HCT116 (cell line): Measurements from ENCODE around the gene SMIM20. TPM values are rescaled to one million over a fixed set of nuclear protein-coding genes. Genes with fewer than 3 reads are reported as not detected.

Experiments used
- ATAC-seq: fragments of 200-7000 bp; cut with Tn5 transposase; 2 replicates; pipeline ENCODE4 v1.9.1; 2020; ENCODE audit warnings: mild to moderate bottlenecking, moderate library complexity
- BruUV-seq: library from RNA; stranded (reverse); fragments of 400-500 nt; replicated peaks from 2 replicates; lab custom pipeline; 2021; lab: Mats Ljungman, UMichigan
- CTCF ChIA-PET: fragments of 300-600 bp; sonication (Branson Sonifier 250); formaldehyde crosslinking; loops from one replicate; lab custom pipeline; 2021; ENCODE audit warnings: antibody characterized with exemption; lab: Charles Lee
- POLR2A ChIA-PET: fragments of 300-600, 350-600 bp; sonication (Branson Sonifier 250); formaldehyde crosslinking; loops from one replicate; lab custom pipeline; 2021; ENCODE audit warnings: antibody characterized with exemption; lab: Charles Lee
- RAD21 ChIA-PET, 2 experiments: fragments of 300-600 bp; sonication (Branson Sonifier 250); formaldehyde crosslinking; loops; one replicate each; lab custom pipeline; 2023; ENCODE audit warnings: low total read pairs in 2 of 2; ENCODE audit not compliant: uncharacterized antibody in 2 of 2, unreplicated experiment in 2 of 2, low non-redundant PET in 1 of 2; lab: Charles Lee
- DNase-seq: peaks from one replicate; pipeline ENCODE4 v3.0.0-alpha.2; 2010; ENCODE audit warnings: low read depth, low spot score
- H2AFZ ChIP-seq: fragments of 200-600 bp; shearing (Covaris generic), sonication (generic); 2 replicates; pipeline ENCODE4 v1.6.1; 2017; ENCODE audit warnings: low read depth, mixed run types, mixed read lengths, antibody characterized with exemption, low read length; ENCODE audit not compliant: poor library complexity, severe bottlenecking
- H3K27ac ChIP-seq: 2 replicates; pipeline ENCODE4 v1.5.1; 2012; ENCODE audit warnings: low read depth, low read length
- H3K27me3 ChIP-seq: fragments of 200-600 bp; sonication (generic); 2 replicates; pipeline ENCODE4 v1.6.1; 2016; ENCODE audit warnings: mixed run types, low read length, mixed read lengths; ENCODE audit not compliant: insufficient read depth
- H3K36me3 ChIP-seq, 2 experiments: fragments of 200-500 bp in 1 of 2; fragments of 200-600 bp in 1 of 2; sonication (Bioruptor generic) in 1 of 2; sonication (generic) in 1 of 2; 2 replicates each; pipeline versions ENCODE4 v1.5.1 to v1.6.1; 2014 to 2016; ENCODE audit warnings: low read length in 2 of 2, inconsistent platforms in 1 of 2, mixed read lengths in 1 of 2, mixed run types in 1 of 2; ENCODE audit not compliant: insufficient read depth in 2 of 2, control insufficient read depth in 1 of 2
- H3K4me1 ChIP-seq, 2 experiments: fragments of 200-600 bp in 1 of 2; sonication (generic) in 1 of 2; 2 replicates each; pipeline versions ENCODE4 v1.5.1 to v1.6.1; 2012 to 2017; ENCODE audit warnings: low read length in 2 of 2, inconsistent platforms in 1 of 2, mild to moderate bottlenecking in 1 of 2, mixed read lengths in 1 of 2, mixed run types in 1 of 2, moderate library complexity in 1 of 2; ENCODE audit not compliant: insufficient read depth in 2 of 2, control insufficient read depth in 1 of 2
- H3K4me2 ChIP-seq: fragments of 200-600 bp; sonication (generic); 2 replicates; pipeline ENCODE4 v1.6.1; 2017; ENCODE audit warnings: mixed run types, low read length, mixed read lengths
- H3K4me3 ChIP-seq, 2 experiments: fragments of 200-600 bp in 1 of 2; sonication (generic) in 1 of 2; replicated peaks in 1 of 2; 2 replicates each; pipeline ENCODE4 v1.5.1; 2011 to 2016; ENCODE audit warnings: low read length in 2 of 2, control low read depth in 1 of 2, low read depth in 1 of 2, mild to moderate bottlenecking in 1 of 2, mixed read lengths in 1 of 2, mixed run types in 1 of 2
- H3K79me2 ChIP-seq: fragments of 200-600 bp; sonication (generic); 2 replicates; pipeline ENCODE4 v1.6.1; 2017; ENCODE audit warnings: mild to moderate bottlenecking, mixed run types, low read length, moderate library complexity, mixed read lengths; ENCODE audit not compliant: insufficient read depth
- H3K9ac ChIP-seq: fragments of 200-600 bp; sonication (generic); 2 replicates; pipeline ENCODE4 v1.6.1; 2016; ENCODE audit warnings: low read length, mixed read lengths
- H3K9me2 ChIP-seq: fragments of 200-600 bp; sonication (generic), shearing (Covaris generic); 2 replicates; pipeline ENCODE4 v1.6.1; 2017; ENCODE audit warnings: mixed run types, mild to moderate bottlenecking, moderate library complexity; ENCODE audit not compliant: insufficient read depth
- H3K9me3 ChIP-seq, 2 experiments: fragments of 200-500 bp in 1 of 2; fragments of 200-600 bp in 1 of 2; sonication (Bioruptor generic) in 1 of 2; sonication (generic) in 1 of 2; 2 replicates each; pipeline ENCODE4 v1.6.1; 2014 to 2017; ENCODE audit warnings: low read length in 2 of 2, mixed read lengths in 2 of 2, inconsistent platforms in 1 of 2, low read depth in 1 of 2, mild to moderate bottlenecking in 1 of 2, mixed run types in 1 of 2, moderate library complexity in 1 of 2; ENCODE audit not compliant: control insufficient read depth in 1 of 2, insufficient read depth in 1 of 2
- H4K20me1 ChIP-seq: fragments of 200-600 bp; sonication (generic), shearing (Covaris generic); 2 replicates; pipeline ENCODE4 v1.6.1; 2017; ENCODE audit warnings: mixed run types, mild to moderate bottlenecking, moderate library complexity; ENCODE audit not compliant: insufficient read depth
- CBX3 ChIP-seq: IDR thresholded peaks from 2 replicates; pipeline ENCODE4 v1.6.1; 2012; ENCODE audit warnings: low read depth
- CEBPB ChIP-seq: IDR thresholded peaks from 2 replicates; pipeline ENCODE4 v1.6.1; 2012; ENCODE audit warnings: low read depth
- EGR1 ChIP-seq: IDR thresholded peaks from 2 replicates; pipeline ENCODE4 v1.6.1; 2012; ENCODE audit warnings: low read depth
- EZH2phosphoT487 ChIP-seq: fragments of 200-600 bp; IDR thresholded peaks from 2 replicates; pipeline ENCODE4 v1.6.1; 2018; ENCODE audit warnings: antibody characterized with exemption, borderline replicate concordance
- POLR2AphosphoS5 ChIP-seq: IDR thresholded peaks from 2 replicates; pipeline ENCODE4 v1.6.1; 2011; ENCODE audit warnings: mild to moderate bottlenecking, low read depth, low read length, moderate library complexity
- REST ChIP-seq: IDR thresholded peaks from 2 replicates; pipeline ENCODE4 v1.6.1; 2012; ENCODE audit warnings: low read depth
- TCF7L2 ChIP-seq: IDR thresholded peaks from 2 replicates; pipeline ENCODE4 v1.7.0; 2011; ENCODE audit warnings: borderline replicate concordance, inconsistent platforms; ENCODE audit not compliant: insufficient read depth, insufficient read length; ENCODE audit errors: extremely low read depth
- intact Hi-C: fragments of 100-400 bp; cut with micrococcal nuclease; formaldehyde crosslinking; loops from 2 replicates; pipeline ENCODE4 v1.10.0; 2022
- total RNA-seq: library from RNA; stranded (reverse); gene quantifications from one replicate; pipeline ENCODE4 v1.2.1, GENCODE V29; 2021; ENCODE audit not compliant: unreplicated experiment

SMIM20 gene
- total RNA-seq, 1 experiment from 2014 or later = 36.9 TPM

- no peak overlapping the region for H3K4me2 ChIP-seq
- H2AFZ ChIP-seq = no peak overlapping the region
- ChIA-PET RAD21 (no interaction called here), CTCF (no interaction called here), POLR2A (no interaction called here)
- H3K27ac ChIP-seq = no peak overlapping the region
- H3K4me1 ChIP-seq = no peaks in the 10 kb centered on the region
- no peak for ATAC-seq
- no peaks in the 10 kb centered on the region for H3K27me3 ChIP-seq
- no peak overlapping the region for H3K9ac ChIP-seq
- H3K36me3 ChIP-seq = no peaks in the 10 kb centered on the region
- no peaks in the 10 kb centered on the region for H3K9me2 ChIP-seq
- intact Hi-C loops = no loop called here
- no peaks in the 10 kb centered on the region for H4K20me1 ChIP-seq
- BruUV-seq = no TSS peak
- no peaks in the 10 kb centered on the region for H3K9me3 ChIP-seq
- TF ChIP-seq TCF7L2 (no peak), REST (no peak), CEBPB (no peak), EZH2phosphoT487 (no peak), POLR2AphosphoS5 (no peak), EGR1 (no peak), CBX3 (no peak)
- no peak for DNase-seq
- H3K4me3 ChIP-seq = no peak overlapping the region
- no peaks in the 10 kb centered on the region for H3K79me2 ChIP-seq
Measured at GRCh38 chr4:25874655-25875054, 39.4 kb upstream of the SMIM20 start.
